ENCODE measurements around the gene CD27. TPM values are rescaled to one million over a fixed set of nuclear protein-coding genes. Genes with fewer than 3 reads are reported as not detected.

The CD27 gene
- total RNA-seq, 1 experiment from 2014 or later = not detected

- Mint-ChIP-seq H3K36me3 (ENCODE audit: insufficient read depth, unreplicated experiment) (peaks cover 5% of the 10 kb centered on the region), H3K27ac (ENCODE audit: unreplicated experiment) (peak overlapping the region; percentile 68), H3K4me3 (ENCODE audit: low read depth, unreplicated experiment) (peak overlapping the region; percentile 66), H3K27me3 (ENCODE audit: unreplicated experiment) (no peaks in the 10 kb centered on the region), H3K9me3 (ENCODE audit: low read depth, unreplicated experiment) (no peaks in the 10 kb centered on the region), H3K4me1 (ENCODE audit: low read depth, unreplicated experiment) (peaks cover 19% of the 10 kb centered on the region)
- peak; percentile 64 for DNase-seq
- TF ChIP-seq CTCF (IDR thresholded peaks at IDR 0.05; ENCODE audit: unreplicated experiment) = no peak
- intact Hi-C loops (cut with micrococcal nuclease; ENCODE audit: unreplicated experiment) = no loop called here
- BruUV-seq (replicated peaks) = no TSS peak
- CTCF ChIA-PET = no interaction called here
These were observed 14.4 kb upstream of the CD27 start for GRCh38 chr12:6430124-6430989.

DNA sequence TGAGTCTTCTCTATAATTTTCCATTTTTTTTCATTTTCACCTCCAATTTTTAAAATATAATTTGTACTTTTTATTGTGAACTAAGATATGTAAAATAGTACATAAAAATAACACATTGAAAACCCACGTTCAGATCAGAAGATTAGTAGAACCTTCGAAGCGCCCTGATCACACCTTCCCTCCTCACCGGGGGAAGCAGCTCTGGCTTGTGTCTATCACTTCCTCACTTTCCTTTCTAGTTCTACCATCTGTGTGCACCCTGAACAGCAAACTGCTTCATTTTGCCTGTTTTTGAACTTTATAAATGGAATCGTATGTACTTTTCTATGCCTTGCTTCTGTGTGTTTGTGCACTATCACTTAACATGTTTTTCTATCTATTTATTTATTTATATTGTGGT is 11.8 kb upstream of the CD27 start:
- Mint-ChIP-seq H3K4me1 (ENCODE audit: low read depth, unreplicated experiment) (peaks cover 19% of the 10 kb centered on the region), H3K27ac (ENCODE audit: unreplicated experiment) (no peak overlapping the region), H3K9me3 (ENCODE audit: low read depth, unreplicated experiment) (no peaks in the 10 kb centered on the region), H3K4me3 (ENCODE audit: low read depth, unreplicated experiment) (no peak overlapping the region), H3K36me3 (ENCODE audit: insufficient read depth, unreplicated experiment) (peaks cover 5% of the 10 kb centered on the region), H3K27me3 (ENCODE audit: unreplicated experiment) (no peaks in the 10 kb centered on the region)
- no peak for TF ChIP-seq CTCF (IDR thresholded peaks at IDR 0.05; ENCODE audit: unreplicated experiment)
- no peak for DNase-seq
- CTCF ChIA-PET = no interaction called here
- intact Hi-C loops (cut with micrococcal nuclease; ENCODE audit: unreplicated experiment) = no loop called here
- no TSS peak for BruUV-seq (replicated peaks)

- CTCF ChIA-PET = no interaction called here
- no peak overlapping the region for H3K27ac Mint-ChIP-seq (ENCODE audit: unreplicated experiment)
- no TSS peak for BruUV-seq (replicated peaks)
- peaks cover 19% of the 10 kb centered on the region for H3K4me1 Mint-ChIP-seq (ENCODE audit: low read depth, unreplicated experiment)
- DNase-seq = no peak
- no peak overlapping the region for H3K4me3 Mint-ChIP-seq (ENCODE audit: low read depth, unreplicated experiment)
- H3K36me3 Mint-ChIP-seq (ENCODE audit: insufficient read depth, unreplicated experiment) = peaks cover 5% of the 10 kb centered on the region
- TF ChIP-seq CTCF (IDR thresholded peaks at IDR 0.05; ENCODE audit: unreplicated experiment) = no peak
- intact Hi-C loops (cut with micrococcal nuclease; ENCODE audit: unreplicated experiment) = no loop called here
- no peaks in the 10 kb centered on the region for H3K27me3 Mint-ChIP-seq (ENCODE audit: unreplicated experiment)
- H3K9me3 Mint-ChIP-seq (ENCODE audit: low read depth, unreplicated experiment) = no peaks in the 10 kb centered on the region
These were observed 10.3 kb upstream of the CD27 start for GRCh38 chr12:6434205-6435140.

DNA sequence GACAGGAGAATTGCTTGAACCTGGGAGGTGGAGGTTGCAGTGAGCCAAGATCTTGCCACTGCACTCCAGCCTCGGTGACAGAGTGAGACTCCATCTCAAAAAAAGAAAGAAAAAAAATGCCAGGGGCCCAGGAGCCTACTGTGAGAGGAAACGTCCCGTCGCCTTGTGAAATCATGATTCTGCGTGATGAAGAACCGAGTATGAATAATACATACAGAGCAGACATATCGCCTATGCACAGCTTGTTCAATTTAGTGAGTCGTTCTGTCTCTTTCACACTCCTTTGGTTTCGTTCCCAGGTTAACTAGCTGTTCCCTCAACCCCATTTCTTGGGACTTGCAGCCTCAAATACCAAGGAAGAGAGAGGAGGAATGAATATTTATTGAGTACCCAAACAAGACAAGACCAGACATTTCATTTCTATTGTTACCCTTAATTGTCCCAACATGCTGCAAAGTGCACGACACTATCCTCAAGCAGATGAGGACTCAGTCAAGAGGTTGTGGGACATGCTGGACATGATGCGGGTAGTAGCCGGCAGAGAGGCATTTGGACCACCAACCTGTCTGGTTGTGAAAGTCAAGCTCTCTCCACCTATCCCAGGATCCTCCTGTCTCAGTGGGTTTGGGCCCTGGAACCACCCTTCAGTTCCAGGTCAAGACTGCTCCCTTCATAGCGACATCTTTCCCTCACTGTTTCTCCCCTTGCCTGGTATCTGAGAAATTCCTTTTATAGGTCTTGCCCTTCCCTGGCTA is 8.6 kb upstream of the CD27 start:
- Mint-ChIP-seq H3K36me3 (ENCODE audit: insufficient read depth, unreplicated experiment) (no peaks in the 10 kb centered on the region), H3K27ac (ENCODE audit: unreplicated experiment) (no peak overlapping the region), H3K27me3 (ENCODE audit: unreplicated experiment) (no peaks in the 10 kb centered on the region), H3K4me3 (ENCODE audit: low read depth, unreplicated experiment) (no peak overlapping the region), H3K9me3 (ENCODE audit: low read depth, unreplicated experiment) (no peaks in the 10 kb centered on the region), H3K4me1 (ENCODE audit: low read depth, unreplicated experiment) (peaks cover 5% of the 10 kb centered on the region)
- no TSS peak for BruUV-seq (replicated peaks)
- DNase-seq = no peak
- TF ChIP-seq CTCF (IDR thresholded peaks at IDR 0.05; ENCODE audit: unreplicated experiment) = no peak
- CTCF ChIA-PET = interaction anchor here (0.5 kb wide), 1 partner anchor 8 kb away, joined by 4 read pairs; no protein-coding TSS in a partner anchor
- intact Hi-C loops (cut with micrococcal nuclease; ENCODE audit: unreplicated experiment) = no loop called here
